NCI-H1436 (cell line): Measurements from ENCODE around the gene RASSF7.

Experiments
- DNase-seq: peaks from one replicate; lab custom pipeline; 2025; lab: John Stamatoyannopoulos, UW

Gene RASSF7

DNA sequence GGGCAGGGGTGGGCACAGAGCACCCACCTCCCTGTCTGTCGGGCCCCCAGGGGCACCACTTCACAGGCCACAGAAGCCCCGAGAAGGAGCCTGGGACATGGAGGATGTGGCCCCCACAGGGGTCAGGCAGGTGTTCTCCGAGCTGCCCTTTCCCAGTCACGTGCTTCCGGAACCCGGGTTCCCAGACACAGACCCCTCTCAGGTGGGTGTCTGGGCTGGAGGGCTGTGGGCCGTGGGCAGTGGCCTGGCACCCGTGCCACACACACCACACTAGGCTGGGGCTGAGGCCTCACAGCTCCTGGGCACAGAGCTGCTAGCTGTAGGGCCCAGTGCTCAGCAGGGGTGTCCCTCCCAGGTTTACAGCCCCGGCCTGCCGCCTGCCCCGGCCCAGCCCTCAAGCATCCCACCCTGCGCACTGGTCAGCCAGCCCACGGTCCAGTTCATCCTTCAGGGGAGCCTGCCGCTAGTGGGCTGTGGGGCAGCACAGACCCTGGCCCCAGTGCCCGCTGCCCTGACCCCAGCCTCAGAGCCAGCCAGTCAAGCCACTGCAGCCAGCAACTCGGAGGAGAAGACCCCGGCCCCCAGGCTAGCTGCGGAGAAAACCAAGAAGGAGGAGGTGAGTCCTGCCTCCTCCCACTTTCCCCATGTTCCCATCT lies 49.5 kb downstream of the RASSF7 start:
- DNase-seq, result no peak

DNA sequence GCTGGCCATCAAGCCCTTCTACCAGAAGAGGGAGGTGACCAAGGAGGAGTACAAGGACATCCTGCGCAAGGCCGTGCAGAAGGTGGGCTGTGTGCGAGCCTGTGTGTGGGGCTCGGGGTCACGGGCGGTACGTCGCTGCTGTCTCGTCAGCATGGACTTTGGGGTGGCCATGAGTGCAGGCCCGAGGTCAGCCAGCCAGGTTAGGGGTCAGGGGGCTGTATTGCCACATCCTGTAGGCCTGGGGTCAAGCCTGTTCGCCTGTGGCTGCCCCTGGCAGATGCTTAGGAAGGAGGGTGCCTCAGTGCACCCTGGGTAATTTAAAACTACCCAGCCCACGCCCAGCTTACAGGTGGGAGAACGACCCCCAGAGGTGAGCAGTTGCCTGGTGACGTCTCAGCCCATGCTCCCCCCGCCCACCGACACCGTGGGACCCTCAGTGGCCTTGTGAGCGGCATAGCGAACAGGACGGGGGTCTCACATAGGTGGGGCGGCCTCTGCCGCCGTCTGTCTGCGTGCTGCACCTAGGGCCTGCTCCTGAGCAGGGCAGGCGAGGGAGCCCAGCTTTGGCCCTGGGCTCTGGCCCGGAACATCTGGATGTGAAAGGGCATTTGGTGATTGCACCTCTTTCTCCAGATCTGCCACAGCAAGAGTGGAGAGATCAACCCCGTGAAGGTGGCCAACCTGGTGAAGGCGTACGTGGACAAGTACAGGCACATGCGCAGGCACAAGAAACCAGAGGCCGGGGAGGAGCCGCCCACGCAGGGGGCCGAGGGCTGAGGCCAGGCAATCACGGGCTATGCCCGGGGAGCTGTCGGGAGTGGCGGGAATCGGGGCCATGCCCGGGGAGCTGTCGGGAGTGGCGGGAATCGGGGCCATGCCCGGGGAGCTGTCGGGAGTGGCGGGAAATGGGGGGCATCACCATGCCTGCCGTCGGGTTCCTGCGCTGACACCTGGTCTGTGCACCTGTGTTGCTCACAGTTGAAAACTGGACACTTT lies 50.5 kb downstream of the RASSF7 start:
- no peak for DNase-seq

DNA sequence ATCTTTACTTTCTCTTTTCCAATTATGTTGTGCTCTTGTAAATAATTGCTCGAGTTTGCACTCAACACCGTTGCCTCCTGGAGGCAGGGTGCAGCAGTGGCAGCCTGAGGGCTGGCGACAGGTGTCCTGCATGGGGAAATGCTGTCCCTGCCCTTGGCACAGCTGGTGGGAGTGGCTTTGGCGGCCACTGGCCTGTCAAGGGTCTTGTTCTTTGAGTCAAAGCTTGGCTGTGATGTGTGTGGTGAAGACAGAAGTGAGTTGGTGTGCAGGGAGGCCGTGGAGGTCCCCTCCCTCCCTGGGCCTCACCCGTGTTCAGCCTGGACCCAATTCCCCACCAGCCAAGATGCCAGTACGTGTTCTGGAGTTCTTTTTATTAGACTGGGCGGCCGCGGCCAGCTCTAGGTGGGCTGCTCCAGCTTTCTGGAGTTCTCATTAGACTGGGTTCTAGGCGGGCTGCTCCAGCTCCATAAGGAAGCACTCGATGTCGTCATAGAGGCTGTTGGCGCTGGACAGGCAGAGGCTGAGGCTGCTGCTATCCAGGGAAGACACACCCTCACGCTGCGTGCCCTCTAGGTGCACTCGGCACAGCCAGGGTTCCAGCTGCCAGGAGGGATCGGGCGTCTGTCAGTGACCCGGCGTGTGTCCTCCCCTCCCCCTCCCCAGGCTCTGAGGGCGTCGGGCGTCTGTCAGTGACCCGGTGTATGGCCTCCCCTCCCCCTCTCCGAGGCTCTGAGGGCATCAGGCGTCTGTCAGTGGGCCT lies 51.6 kb downstream of the RASSF7 start:
- no peak for DNase-seq

DNA sequence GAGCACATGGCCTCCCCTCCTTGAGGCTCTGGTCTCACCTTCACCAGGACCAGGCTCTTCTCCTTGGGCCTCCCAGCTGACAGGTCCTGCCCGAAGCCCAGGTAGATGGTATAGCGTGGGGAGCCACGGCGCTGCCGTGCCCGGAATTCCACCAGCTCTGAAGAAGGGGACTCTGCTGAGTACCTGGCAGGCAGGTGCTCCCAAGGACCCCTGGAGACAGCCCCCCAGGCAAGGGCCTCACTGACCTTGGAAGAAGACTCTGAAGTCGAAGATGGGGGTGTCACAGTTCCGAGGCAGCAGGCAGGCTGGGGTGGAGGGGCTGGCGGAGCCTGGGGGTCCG lies 52.2 kb downstream of the RASSF7 start:
- DNase-seq, result no peak

DNA sequence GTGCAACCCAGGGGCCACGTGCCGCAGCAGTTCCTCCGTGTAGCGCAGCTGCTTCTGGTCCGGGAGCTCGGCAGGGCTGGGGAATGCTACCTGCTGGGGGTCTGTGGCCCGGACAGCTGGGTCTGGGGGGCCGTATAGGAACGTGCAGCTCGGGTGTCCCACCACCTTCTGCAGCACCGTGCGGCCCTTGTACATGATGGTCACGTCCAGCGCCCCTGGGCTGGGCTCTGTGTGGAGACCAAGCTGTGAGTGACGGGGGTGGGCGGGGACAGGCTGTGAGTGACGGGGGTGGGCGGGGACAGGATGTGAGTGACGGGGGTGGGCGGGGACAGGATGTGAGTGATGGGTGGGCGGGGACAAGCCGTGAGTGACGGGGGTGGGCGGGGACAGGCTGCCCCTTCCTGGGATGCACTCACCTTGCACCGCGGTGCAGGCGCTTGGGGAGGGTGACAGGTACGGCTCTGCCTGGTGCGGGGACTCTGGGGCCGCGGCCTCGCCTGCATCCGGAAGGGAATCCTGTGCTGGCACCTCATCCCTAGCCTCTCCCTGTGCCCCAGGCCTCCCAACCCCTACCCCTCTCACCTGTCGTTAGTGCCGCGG lies 52.7 kb downstream of the RASSF7 start:
- peak; percentile 71 for DNase-seq
